HG03039 (cell line): Measurements from ENCODE around the gene INPP5B.

Experiments used
- ATAC-seq: cut with Tn5 transposase; IDR thresholded peaks from one replicate; pipeline ENCODE4 v1.9.1; 2021; ENCODE audit warnings: mild to moderate bottlenecking, moderate library complexity; ENCODE audit not compliant: unreplicated experiment

Gene INPP5B

DNA sequence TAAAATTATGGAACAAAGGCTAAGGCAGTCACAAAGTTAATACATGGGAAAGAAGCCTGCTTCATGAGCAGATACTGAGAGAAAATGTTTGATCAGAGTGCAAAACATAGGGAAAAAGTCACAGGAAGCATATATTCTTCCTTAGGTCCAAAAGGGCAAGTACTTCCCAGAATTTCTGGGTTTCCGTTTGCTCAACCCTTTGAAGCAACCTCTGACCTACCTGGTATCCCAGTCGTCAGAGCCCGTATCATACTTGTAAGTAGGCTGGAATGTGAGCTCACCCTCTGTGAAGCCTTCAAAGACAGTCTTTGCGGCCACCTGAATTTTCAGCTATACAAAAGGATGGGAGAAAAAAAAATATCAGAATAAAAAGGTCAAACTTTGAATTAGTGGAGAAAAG lies 67.0 kb downstream of the INPP5B start:
- no peak for ATAC-seq

GRCh38 chr1:37878071-37878470 lies 68.8 kb downstream of the INPP5B start:
- no peak for ATAC-seq

DNA sequence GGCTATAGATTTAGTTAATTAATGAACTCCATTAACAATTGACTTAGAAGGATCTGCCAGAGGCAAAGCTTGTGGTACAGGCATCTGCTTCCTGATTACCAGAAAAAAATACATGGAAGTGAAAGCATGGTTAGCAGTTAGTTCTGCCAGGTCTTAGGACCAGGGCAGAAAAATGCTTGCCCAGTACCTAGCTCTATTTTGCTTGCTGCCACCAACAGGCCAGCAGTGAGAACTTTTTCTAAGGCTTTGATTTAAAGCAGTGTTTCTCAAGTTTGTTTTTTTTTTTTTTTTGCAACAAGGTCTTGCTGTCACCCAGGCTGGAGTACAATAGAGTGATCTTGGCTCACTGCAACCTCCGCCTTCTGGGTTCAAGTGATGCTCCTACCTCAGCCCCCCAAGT lies 71.0 kb downstream of the INPP5B start:
- ATAC-seq: no peak

- no peak for ATAC-seq
Measured at GRCh38 chr1:37872692-37873091, 74.2 kb downstream of the INPP5B start.

DNA sequence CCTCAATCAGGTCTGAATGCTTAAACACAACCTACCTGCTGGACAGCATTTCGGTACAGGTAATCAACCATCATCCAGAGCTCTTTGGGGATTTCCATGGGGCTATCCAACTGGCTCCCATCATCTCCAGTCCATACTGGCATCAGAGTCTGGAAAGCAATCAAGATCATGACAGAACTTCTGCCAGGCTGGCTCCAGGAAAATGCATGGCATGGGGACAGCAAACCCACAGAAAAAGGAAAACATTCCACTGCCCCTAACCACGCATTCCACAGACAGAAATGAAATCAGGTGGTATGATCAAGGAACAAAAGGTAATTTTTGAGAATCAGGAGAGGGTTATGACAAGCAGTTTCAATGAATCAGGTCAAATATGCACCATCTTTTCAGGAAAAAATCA lies 78.4 kb downstream of the INPP5B start:
- ATAC-seq: no peak

DNA sequence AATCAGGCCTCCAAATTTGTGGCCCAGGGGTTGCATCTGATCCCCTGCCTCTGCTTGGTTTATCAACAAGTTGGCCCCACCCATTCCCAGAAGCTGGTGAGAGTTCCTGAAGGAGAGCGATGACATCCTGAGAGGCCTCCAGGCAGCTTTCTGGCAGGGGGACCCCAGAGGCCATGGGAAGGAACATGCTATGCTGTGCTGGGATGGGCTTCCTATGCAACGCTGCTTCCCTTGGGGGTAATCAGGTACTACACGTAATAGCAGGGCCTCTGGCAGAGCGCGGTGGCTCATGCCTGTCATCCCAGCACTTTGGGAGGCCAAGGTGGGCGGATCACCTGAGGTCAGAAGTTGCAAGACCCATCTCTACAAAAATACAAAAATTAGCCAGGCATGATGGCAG lies 79.1 kb downstream of the INPP5B start:
- ATAC-seq: no peak

- ATAC-seq: no peak
Measured at GRCh38 chr1:37866491-37866890, 80.4 kb downstream of the INPP5B start.

- ATAC-seq: no peak
Measured at GRCh38 chr1:37865348-37866120, 81.3 kb downstream of the INPP5B start.

- no peak for ATAC-seq
Measured at GRCh38 chr1:37862330-37862729, 84.5 kb downstream of the INPP5B start.

DNA sequence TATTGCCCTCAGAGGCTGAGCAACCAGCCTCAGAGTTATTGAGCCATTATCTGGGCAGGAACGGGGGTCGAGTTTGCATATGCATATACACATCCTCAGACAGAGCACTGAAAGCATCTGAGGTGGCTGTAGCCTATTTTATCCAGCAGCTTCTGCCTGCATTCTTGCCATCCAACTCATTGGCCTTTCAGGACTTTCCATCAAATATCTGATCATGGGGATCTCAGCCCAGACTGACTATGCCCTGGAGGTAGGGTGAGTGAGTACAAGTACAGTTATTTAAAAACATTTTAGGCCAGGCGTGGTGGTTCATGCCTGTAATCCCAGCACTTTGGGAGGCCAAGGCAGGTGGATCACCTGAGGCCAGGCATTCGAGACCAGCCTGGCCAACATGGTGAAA lies 85.7 kb downstream of the INPP5B start:
- ATAC-seq: no peak

DNA sequence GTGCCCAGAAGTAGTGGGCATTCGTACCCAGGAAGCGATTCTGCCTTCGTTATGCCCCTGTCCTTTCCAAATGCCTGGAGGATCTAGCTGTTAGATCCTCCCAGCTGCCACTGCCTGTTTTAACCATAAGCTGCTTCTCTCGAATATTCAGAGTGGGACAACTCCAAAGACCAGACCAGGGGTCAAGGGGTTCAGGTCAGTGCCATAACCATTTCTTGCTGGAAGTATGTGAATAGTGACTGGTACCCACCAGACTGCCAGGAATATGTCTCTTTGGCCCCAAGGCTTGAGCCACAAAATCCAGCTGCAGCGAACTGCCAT lies 86.5 kb downstream of the INPP5B start:
- no peak for ATAC-seq

GRCh38 chr1:37859507-37860345 lies 87.1 kb downstream of the INPP5B start, which contains the start of gene MTF1:
MTF1 (minus strand) TSS chr1:37859592; CDS start chr1:37857658, 1,934 bp downstream.
- peak; percentile 82 for ATAC-seq

GRCh38 chr1:37858931-37859506 lies 87.8 kb downstream of the INPP5B start:
- peak; percentile 4 for ATAC-seq

GRCh38 chr1:37854406-37854805 lies 92.4 kb downstream of the INPP5B start:
- no peak for ATAC-seq

- no peak for ATAC-seq
Measured at GRCh38 chr1:37853157-37853556, 93.7 kb downstream of the INPP5B start.

DNA sequence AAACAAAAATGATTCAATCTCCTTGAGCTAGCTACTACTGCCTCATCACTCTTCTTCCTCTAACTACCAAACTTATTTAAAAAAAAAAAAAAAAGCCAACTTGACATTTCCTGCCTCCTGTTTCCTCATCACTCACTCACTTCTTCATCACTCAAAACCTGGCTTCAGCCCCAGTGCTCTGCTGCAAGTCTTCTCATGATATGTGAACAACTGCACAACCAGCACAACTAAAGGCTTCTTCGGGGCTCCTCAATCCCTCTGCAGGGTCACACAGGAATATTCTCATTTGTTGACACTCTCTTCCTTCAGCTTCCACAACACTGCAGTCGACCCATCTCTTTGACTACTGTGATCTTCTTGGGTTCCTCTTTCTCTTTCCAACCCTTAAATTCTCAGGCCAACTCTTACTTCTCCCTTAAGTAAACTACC lies 95.1 kb downstream of the INPP5B start:
- no peak for ATAC-seq

- ATAC-seq: no peak
Measured at GRCh38 chr1:37851262-37851661, 95.6 kb downstream of the INPP5B start.

DNA sequence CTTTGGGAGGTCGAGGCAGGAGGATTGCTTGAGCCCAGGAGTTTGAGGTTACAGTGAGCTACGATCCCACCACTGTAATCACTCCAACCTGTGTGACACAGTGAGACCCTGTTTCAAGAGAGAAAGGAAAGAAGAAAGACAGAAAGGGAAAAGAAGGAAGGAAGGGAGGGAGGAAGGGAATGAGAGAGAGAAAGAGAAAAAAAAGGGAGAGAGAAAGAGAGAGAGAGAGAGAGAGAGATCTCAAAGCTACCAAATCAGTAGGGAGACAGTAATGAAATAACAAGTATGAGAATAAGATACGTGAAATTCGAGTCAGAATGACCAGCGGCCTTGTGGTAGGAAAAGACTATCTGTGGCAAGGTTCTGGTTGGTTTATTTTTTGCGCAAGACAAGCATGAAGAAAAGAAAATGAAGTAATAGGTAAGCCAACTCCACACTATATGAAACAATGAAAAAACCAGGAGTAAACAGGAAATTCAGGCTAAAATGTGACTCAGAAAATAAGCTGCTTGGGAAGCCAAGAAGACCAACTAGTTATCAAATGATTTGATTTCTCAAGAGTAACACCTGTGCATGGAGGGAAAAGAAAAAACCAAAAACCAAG lies 96.4 kb downstream of the INPP5B start:
- no peak for ATAC-seq

- ATAC-seq: no peak
Measured at GRCh38 chr1:37849480-37849879, 97.4 kb downstream of the INPP5B start.

DNA sequence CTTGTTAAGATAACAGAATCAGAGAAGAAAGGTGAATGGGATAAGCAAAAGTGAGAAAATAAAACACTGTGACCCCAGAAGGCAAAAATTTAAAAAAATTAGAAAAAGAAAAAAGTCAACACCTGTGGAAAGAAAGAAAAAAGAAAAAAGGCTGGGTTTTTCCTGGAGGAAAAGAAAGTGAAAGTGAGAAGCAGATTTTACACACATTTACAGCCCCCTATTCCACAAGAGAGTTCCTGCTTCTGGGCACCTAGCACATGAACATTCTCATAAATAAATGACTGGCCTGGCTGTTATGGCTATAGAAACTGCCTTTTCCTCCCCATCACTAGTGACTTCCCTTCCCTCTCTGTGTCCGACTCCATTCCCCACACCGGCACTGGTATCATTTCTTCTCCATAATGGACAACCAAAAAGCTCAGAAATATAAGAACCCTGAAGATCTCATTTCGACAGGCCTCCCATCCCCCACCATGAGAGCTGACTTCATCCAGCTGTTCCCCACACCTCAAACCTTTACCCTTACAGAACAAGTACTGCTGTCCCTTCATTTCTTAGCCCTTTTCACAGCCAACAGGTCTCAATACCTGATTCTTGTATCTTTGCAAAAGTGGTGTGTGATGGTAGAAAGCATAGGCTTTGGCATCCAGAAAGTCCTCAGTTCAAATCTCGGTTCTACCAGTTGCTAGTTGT lies 100.1 kb downstream of the INPP5B start:
- no peak for ATAC-seq

- ATAC-seq: no peak
Measured at GRCh38 chr1:37845786-37846185, 101.1 kb downstream of the INPP5B start.
